Upper lobe of left lung (tissue), 6 donors: ENCODE results near the gene ZNF112. TPM values are rescaled to one million over a fixed set of nuclear protein-coding genes. Genes with fewer than 3 reads are reported as not detected.

Source experiments
- ATAC-seq, 2 donors: fragments of 200-7000 bp; cut with Tn5 transposase; one replicate each; pipeline ENCODE4 v1.9.1; 2022; ENCODE audit warnings: mild to moderate bottlenecking in 2 of 2, moderate library complexity in 2 of 2; ENCODE audit not compliant: low FRiP score in 2 of 2
- DNase-seq, 2 donors: peaks; one replicate each; pipeline ENCODE4 v3.0.0-alpha.2; 2019 to 2020
- H3K27ac ChIP-seq, 4 donors: fragments of 200-600 bp; sonication (generic); one replicate each; pipeline ENCODE4 v1.5.1; 2016 to 2019
- H3K27me3 ChIP-seq, 4 donors: fragments of 200-600 bp; sonication (generic); one replicate each; pipeline ENCODE4 v1.5.1; 2017 to 2019
- H3K36me3 ChIP-seq, 4 donors: fragments of 200-600 bp; sonication (generic); one replicate each; pipeline ENCODE4 v1.5.1; 2016 to 2019
- H3K4me1 ChIP-seq, 4 donors: fragments of 200-600 bp; sonication (generic); one replicate each; pipeline ENCODE4 v1.5.1; 2018 to 2019
- H3K4me3 ChIP-seq, 4 donors: fragments of 200-600 bp; sonication (generic); one replicate each; pipeline ENCODE4 v1.5.1; 2017 to 2019; ENCODE audit warnings: mild to moderate bottlenecking in 2 of 4, moderate library complexity in 1 of 4
- H3K9me3 ChIP-seq, 4 donors: fragments of 200-600 bp; sonication (generic); one replicate each; pipeline ENCODE4 v1.5.1; 2018 to 2019
- CTCF ChIP-seq, 6 experiments: fragments of 450-650 bp in 4 of 6; fragments of 200-600 bp in 2 of 6; sonication (generic) in 2 of 6; IDR thresholded peaks; one replicate each; pipeline ENCODE4 v1.5.1; 2016 to 2019; ENCODE audit warnings: antibody characterized with exemption in 6 of 6
- EP300 ChIP-seq, 4 donors: sonication (generic); formaldehyde crosslinking; IDR thresholded peaks; one replicate each; pipeline ENCODE4 v1.5.1; 2017; ENCODE audit warnings: antibody characterized with exemption in 4 of 4, control low read depth in 2 of 4
- POLR2A ChIP-seq, 4 donors: fragments of 450-650 bp; IDR thresholded peaks; one replicate each; pipeline ENCODE4 v1.5.1; 2016 to 2017; ENCODE audit warnings: antibody characterized with exemption in 4 of 4, mild to moderate bottlenecking in 2 of 4
- POLR2AphosphoS5 ChIP-seq, 2 donors: sonication (generic); formaldehyde crosslinking; IDR thresholded peaks; one replicate each; pipeline ENCODE4 v1.5.1; 2017; ENCODE audit warnings: antibody characterized with exemption in 2 of 2
- WGBS, 2 donors: methylation state at CpG; one replicate each; pipeline ENCODE4 v1.1.5; 2017 to 2018; 5-methylcytosine and 5-hydroxymethylcytosine counted together
- total RNA-seq, 6 donors: library from RNA; depleted of rRNA in 4 of 6; stranded (reverse); fragments of >200 nt in 4 of 6; gene quantifications; one replicate each; pipeline versions ENCODE4 v1.1.0 to v1.2.1, GENCODE V29; 2016 to 2021
- donor health status: DM: no; HTN: no; CAD: no; lungs with moderate emphysema.
- donor health status: DM: no; HTN: yes; CAD: no; lungs with severe emphysema.

ZNF112 gene
- total RNA-seq, 6 donors from 2014 or later = 0.44 to 6.3 (median 4.0) TPM

GRCh38 chr19:44305457-44305856 lies 51.0 kb downstream of the ZNF112 start:
- peaks cover 6 to 39% (median 16%) of the 10 kb centered on the region in 4 donors for H3K9me3 ChIP-seq
- DNase-seq (no peak), ATAC-seq (no peak)
- H3K36me3 ChIP-seq = peaks cover 0 to 19% (median 9%) of the 10 kb centered on the region in 4 donors
- H3K27ac ChIP-seq = no peak overlapping the region
- H3K4me3 ChIP-seq = peak overlapping the region in 2 of 4 donors; percentile 87 to 88
- WGBS, 2 donors = 88 to 98% methylated on average over 4 of the region's 4 CpGs
- peaks cover 8 to 13% (median 11%) of the 10 kb centered on the region in 4 donors for H3K4me1 ChIP-seq
- H3K27me3 ChIP-seq = no peaks in the 10 kb centered on the region
- TF ChIP-seq CTCF (IDR thresholded peaks at IDR 0.05) = no peak
- no peak for TF ChIP-seq EP300 (IDR thresholded peaks at IDR 0.05)
- TF ChIP-seq POLR2A (IDR thresholded peaks at IDR 0.05) = no peak
- no peak for TF ChIP-seq POLR2AphosphoS5 (IDR thresholded peaks at IDR 0.05)

- WGBS, 2 donors = 1 to 2% methylated on average over 23 to 24 of the region's 31 CpGs
- Histone ChIP-seq H3K36me3 (peaks cover 0 to 26% (median 15%) of the 10 kb centered on the region in 4 donors), H3K4me1 (peaks cover 8 to 13% (median 11%) of the 10 kb centered on the region in 4 donors), H3K27ac (peak within 1 kb of the TSS; percentile 62 to 88 (median 78)), H3K4me3 (peak within 1 kb of the TSS; percentile 40 to 88 (median 86)), H3K9me3 (peaks cover 5 to 33% (median 12%) of the 10 kb centered on the region in 4 donors), H3K27me3 (no peaks in the 10 kb centered on the region)
- TF ChIP-seq POLR2AphosphoS5 (IDR thresholded peaks at IDR 0.05) (peak; percentile 78 to 82), EP300 (IDR thresholded peaks at IDR 0.05) (no peak), CTCF (IDR thresholded peaks at IDR 0.05) (no peak), POLR2A (IDR thresholded peaks at IDR 0.05) (peak in 1 of 4 donors; percentile 59)
- DNase-seq = peak; percentile 88 to 91
- ATAC-seq = peak; percentile 96 to 99
These were observed 51.8 kb downstream of the ZNF112 start, which contains the start of gene ZNF235 for GRCh38 chr19:44304659-44305193. ZNF235 (minus strand) TSS chr19:44305025; CDS start chr19:44303404, 1,621 bp downstream.

- Histone ChIP-seq H3K27ac (peak overlapping the region; percentile 62 to 88 (median 78)), H3K4me3 (peak overlapping the region; percentile 40 to 88 (median 86)), H3K27me3 (no peaks in the 10 kb centered on the region), H3K36me3 (peaks cover 2 to 33% (median 21%) of the 10 kb centered on the region in 4 donors), H3K4me1 (peaks cover 8 to 13% (median 11%) of the 10 kb centered on the region in 4 donors), H3K9me3 (peaks cover 5 to 29% (median 10%) of the 10 kb centered on the region in 4 donors)
- ATAC-seq (peak in 1 of 2 donors; percentile 29), DNase-seq (no peak)
- no peak for TF ChIP-seq CTCF (IDR thresholded peaks at IDR 0.05)
- TF ChIP-seq POLR2A (IDR thresholded peaks at IDR 0.05) = no peak
- TF ChIP-seq POLR2AphosphoS5 (IDR thresholded peaks at IDR 0.05) = no peak
- TF ChIP-seq EP300 (IDR thresholded peaks at IDR 0.05) = no peak
- WGBS, 2 donors = 6 to 7% methylated on average over 11 of the region's 11 CpGs
These were observed 52.4 kb downstream of the ZNF112 start for GRCh38 chr19:44303976-44304568.

GRCh38 chr19:44303320-44303719 lies 53.2 kb downstream of the ZNF112 start:
- no peak overlapping the region for H3K27ac ChIP-seq
- ATAC-seq = no peak
- peaks cover 0 to 23% (median 7%) of the 10 kb centered on the region in 4 donors for H3K9me3 ChIP-seq
- peaks cover 8 to 13% (median 11%) of the 10 kb centered on the region in 4 donors for H3K4me1 ChIP-seq
- H3K4me3 ChIP-seq = no peak overlapping the region
- 74% methylated on average over 4 of the region's 4 CpGs for WGBS, 2 donors
- no peak for DNase-seq
- H3K27me3 ChIP-seq = no peaks in the 10 kb centered on the region
- TF ChIP-seq POLR2AphosphoS5 (IDR thresholded peaks at IDR 0.05) = no peak
- TF ChIP-seq POLR2A (IDR thresholded peaks at IDR 0.05) = no peak
- peaks cover 10 to 40% (median 29%) of the 10 kb centered on the region in 4 donors for H3K36me3 ChIP-seq

- H3K9me3 ChIP-seq = peaks cover 71 to 96% (median 90%) of the 10 kb centered on the region in 4 donors
- no peak overlapping the region for H3K27ac ChIP-seq
- DNase-seq (no peak), ATAC-seq (no peak)
- H3K4me1 ChIP-seq = no peaks in the 10 kb centered on the region
- no peaks in the 10 kb centered on the region for H3K27me3 ChIP-seq
- H3K36me3 ChIP-seq = peaks cover 12 to 34% (median 32%) of the 10 kb centered on the region in 4 donors
- no peak for TF ChIP-seq POLR2AphosphoS5 (IDR thresholded peaks at IDR 0.05)
- no peak for TF ChIP-seq EP300 (IDR thresholded peaks at IDR 0.05)
- no peak for TF ChIP-seq POLR2A (IDR thresholded peaks at IDR 0.05)
- no peak overlapping the region for H3K4me3 ChIP-seq
- 88 to 93% methylated on average over 4 of the region's 4 CpGs for WGBS, 2 donors
These were observed 71.5 kb downstream of the ZNF112 start for GRCh38 chr19:44284968-44285367.
